SIG-M5 treated with dmso at 0.1 percent for 504 hours (cell line): ENCODE measurements around the gene ANK3.
"Not testable (repeated sequence)": the region's sequence is repeated elsewhere in the genome, so short reads cannot be mapped to it uniquely, and the experiment has no call there.

Experiments
- DNase-seq: peaks from one replicate; lab custom pipeline; 2025; ENCODE audit not compliant: unreplicated experiment; lab: John Stamatoyannopoulos, UW

Gene ANK3

DNA sequence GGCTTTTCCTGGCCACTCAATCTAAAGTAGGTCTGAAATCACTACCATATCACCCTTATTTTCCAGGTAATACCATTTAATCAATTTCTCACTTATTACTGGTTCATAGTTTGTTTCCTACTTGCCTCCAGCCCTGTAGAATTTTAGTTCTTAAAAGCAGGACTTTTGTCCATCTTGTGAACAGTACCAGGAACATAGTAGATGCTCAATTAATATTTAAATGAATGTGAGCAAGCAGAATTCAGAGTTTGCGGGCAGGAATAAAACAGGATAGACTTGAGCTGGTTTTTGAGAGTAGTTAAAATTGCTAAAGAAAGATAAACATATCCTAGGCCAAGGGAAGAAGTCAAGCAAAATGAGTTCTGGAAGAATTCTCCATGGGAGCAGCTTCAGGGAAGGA, 77.9 kb downstream of the ANK3 start:
- no peak for DNase-seq

DNA sequence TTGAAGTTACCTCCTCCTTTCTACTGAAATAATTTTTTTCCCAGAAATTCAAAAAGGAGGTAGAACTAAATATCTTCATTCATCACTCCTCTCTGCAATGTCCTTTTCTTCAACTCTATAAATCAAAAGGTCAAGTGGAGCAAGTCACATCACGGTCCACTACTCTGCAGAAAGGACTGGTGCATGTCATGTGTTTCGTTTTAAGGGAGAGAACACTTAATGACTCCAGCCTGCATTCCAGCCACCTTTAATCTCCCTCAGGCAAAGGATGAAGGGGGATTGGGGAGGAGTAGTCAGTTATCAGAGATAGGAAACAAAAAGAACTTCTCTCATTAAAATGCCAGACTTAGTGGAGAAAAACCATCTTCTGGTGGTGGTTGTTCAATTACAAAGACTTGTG, 78.9 kb downstream of the ANK3 start:
- DNase-seq: no peak

DNA sequence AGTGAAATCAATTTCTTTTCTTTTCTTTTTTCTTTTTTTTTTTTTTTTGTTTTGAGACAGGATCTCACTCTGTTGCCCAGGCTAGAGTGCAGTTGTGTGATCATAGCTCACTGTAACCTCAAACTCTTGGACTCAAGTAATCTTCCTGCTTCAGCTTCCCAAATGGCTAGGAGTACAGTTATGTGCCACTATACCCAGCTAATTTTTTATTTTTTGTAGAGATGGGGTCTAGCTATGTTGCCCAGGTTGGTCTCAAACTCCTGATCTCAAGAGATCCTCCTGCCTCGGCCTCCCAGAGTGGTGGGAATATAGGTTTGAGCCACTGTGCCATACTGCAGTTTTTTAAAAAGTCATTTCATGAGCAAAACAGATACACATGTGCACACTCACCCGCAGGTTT, 79.8 kb downstream of the ANK3 start:
- DNase-seq: no peak

DNA sequence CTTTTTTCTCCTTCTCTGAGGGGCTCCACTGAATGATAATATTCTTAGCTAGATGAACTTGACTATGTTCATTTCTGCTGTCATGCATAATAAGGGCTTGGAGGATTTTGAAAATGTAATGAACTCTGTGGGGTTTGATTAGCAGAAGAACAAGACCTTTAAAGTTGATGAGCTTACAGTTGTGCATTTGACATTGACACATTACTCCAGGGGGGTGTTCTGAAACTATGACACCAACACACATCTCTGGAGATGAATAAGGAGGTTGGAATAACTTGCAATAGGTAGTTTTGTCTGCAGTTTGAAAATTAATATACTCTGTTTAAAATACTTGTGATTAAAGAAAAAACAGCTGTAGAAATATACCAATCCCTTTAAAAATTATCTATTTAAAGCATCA, 80.3 kb downstream of the ANK3 start:
- DNase-seq: no peak

DNA sequence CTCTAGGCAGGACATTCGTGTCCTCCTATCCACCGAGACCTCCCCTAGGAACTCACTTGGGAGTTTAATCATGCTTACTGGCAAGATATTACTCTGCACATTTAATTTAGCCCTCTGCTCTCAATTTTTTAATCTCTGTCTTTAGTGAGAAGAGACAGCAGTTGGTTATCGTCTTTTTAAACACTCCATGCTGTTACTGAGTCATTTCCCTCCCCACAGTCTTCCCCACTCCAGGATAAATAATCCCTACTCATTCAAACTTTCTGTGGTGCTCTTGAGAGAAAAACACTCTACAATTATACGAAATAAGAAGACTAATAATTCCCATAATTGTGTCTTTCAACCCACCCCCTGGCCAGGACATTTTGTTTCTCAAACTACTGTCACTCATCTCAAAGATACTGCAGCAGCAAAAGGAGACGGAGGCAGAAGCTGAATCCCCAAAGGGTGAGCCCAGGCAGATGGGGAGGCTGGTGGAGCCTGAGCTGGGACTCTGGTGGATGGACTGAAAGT, 84.2 kb downstream of the ANK3 start:
- no peak for DNase-seq

DNA sequence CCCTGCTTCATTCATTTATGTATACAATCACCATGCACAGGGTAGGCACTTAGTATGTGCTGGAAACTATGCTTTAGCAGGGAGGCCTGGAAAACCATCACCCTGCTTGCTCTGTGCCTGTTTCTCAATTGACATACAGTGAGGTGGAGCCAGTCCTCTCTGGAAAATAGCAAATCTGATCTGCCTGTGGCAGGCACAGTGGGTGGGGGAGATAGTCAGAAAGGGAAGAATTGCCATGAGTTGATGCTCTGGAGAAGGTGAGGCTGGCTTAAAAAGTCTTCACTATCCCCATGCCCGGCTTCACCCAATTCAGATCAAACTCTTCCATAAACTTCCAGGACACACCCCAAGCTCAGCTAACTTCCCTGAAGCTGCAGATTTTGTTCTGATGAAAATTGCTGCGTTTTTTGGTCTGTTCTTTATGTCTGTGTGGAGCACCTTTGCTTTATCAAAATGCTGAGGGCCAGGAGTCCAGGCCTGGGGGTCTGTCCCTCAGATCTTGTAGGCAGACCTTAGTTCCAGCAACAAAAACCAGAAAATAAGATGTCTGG, 84.8 kb downstream of the ANK3 start:
- DNase-seq: no peak

DNA sequence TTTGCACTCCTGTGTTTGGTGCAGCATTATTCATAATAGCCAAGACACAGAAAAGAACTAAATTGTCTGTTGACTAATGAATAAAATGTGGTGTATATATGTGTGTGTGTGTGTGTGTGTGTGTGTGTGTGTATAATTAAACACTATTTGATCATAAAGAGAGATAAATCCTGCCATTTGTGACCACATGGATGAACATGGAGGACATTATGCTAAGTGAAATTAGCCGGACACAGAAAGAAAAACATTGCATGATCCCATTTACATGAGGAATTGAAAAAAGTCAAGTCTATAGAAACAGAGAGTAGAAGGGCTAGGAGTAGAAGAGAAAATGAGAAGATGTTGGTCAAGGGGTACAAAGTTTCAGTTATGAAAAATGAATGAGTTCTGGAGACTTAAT, 85.9 kb downstream of the ANK3 start:
- no peak for DNase-seq

DNA sequence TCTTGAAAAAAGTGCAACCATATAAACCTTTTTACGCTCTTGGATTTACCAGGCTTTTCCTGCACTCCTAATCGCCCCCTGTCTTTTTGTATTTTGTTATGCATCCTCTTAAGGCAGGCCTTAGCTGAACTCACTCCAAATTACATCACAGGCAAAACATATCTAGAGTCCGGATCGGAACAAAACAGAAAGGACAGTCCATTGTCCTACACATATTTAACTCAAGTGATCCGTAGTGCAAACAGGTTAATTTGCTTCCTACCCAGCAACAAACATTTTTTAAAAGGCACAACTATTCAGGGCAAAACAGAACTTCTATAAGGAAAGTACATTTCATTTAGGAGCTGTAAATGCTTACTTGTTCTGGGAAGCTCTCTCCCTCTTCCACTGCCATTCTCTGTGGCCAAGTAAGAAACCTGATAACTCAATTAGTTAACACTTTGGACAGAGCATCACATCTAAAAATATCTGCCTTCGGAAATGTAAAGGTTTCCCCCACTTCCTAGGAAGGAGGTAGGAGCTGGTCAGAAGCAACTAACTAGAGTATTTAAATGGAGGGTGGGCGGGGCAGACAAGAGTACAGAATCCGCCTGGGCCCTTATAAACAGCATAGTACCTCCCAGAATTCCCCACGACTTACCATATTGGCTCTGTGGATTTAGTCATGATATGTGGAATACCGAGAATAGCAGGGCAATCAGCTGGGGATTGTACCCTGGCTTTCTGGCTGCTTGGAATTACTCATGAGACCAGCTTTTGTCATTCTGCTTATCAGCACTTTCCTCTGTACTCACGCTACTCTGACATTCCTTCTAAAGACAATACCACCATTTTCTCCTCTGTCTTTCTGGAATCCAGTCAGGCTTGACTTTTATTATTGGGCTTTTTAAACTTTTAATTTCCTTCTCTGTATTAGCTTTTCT, 89.5 kb downstream of the ANK3 start:
- no peak for DNase-seq

DNA sequence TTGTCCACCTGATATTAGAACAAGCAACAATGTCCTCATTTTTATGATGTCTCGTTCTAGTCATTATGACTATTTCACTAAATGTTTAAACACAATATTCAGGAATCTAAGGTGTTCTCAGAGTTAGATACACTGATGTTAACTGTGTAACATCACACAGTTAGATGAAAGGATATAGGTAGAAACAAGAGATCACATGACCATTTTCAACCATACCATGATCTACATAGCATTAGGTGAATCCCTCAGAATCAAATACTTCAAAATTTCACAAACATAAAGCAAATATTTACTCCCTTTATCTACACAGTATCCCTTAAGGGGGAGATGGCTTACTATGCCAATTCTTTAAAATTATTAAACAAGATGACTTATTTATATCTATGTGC, 90.3 kb downstream of the ANK3 start:
- DNase-seq: no peak

DNA sequence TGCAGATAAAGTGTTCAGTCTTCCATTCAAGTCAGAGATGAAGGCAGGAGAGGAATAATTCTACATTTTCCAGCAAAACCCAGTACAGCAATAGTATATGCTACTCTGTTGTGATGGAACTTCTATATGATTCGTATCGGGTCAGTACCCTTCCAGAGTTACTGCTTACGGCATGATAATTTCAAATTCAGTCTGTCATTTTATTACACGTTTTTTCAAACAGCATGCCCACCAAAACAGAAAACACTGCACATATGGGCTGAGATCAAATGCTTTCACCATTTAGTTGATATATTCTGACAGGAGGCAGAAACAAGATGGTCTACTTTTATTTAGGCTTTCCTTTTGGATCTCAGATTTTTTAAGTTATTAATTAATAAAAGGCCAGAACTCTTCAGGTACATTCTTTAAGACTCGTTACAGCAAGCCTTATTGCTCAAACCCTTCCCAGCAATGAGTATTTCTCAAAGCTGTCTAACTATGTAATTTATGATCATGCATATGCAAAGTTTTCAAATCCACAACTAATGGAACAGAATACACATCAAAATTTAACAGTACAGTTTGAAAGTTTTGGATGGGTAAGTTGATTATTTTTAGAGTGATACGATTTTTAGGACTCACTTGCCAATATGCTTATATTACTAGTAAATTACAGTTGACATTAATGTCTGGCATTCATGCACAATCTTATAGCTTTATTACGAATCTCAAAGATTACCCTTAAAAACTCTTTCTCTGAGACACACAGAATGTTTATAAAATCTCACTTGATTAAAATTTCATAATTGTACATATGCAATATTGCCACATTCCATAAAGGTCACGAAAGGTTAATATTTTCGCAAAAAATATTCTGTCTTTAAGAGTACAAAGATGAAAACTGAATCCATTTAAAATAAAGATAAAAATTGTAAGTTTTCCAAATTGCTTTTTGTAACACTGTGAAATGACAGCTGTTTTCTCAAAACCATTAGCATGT, 91.0 kb downstream of the ANK3 start:
- DNase-seq: no peak

DNA sequence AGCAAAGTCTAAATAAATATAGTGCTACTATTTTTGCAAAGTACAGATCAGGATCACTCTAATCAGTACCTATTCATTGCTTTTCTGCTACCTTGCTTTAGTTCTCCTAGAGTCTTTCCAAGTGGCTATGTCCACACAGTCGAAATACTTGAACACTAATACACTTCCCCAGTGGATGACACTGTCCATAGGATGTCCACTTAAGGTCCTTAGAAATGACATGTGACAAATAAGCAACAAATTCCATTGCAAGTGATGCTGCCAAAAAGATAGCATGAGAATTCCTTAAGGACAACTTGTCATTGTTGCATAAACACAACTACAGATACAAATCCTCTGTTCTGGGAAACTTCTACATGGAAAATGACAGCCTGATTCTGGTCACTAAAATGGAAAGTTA, 93.6 kb downstream of the ANK3 start:
- no peak for DNase-seq

DNA sequence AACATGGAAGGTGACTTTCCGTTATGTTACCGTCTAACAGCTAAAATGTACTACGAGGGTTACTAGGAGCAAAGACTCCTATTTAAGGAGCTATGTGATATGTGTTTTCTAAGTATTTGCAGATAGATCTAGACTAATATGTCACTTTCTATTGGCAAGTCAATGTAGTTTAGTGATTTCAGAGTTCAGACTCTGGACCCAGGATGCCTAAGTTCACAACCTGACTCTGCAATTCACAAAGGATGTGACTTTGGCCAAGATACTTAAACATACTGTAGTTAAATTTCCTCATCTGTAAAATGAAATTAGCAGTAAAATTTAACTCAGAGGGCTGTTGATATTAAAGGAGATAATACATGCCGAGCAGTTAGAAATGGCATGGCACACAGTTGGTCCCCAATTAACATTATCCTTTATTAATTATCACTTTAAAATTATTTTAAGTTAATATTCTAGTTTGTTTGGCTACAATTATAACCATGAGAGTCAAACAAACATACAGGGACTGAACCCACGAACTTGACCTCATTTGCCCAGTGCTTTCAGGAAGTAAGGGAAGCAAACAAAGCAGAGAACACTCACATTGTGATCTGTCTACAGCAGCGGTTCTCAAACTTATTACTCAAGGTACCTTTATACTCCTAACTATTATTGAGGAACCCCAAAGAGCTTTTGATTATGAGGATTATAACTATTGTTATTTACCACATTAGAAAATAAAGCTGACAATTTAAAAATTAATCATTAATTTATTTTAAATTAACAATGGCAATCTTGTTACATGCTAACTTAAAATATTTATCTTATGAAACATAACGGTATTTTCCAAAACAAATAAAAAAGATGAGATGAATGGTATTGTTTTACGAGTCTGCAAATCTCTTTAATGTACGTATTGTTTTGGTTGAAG, 94.4 kb downstream of the ANK3 start:
- no peak for DNase-seq

DNA sequence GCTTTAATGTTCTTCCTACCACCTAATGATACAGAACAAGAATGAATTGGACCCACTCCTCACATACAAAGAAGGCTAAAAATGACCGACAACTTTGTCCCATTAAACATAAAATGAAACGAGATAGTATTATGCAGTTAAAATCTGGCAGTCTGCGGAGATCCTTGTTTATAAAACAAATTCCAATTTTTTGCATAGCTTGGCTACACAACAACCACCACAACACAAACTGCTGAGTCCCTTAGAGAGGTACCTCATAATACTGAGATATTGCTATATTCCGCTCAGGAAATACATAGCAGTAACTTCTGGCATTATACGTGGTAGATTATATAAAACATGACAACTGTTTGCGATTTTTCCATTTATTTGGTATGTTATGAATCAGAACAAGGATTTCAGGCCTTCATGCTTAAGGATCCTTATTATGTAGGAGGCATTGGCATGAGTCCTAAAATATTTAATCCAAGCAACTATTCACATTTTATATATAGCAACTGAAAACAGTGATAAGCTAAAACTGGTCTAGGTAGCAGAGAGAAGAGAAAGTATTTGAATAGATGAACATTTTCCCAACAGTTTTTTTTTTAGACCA, 96.0 kb downstream of the ANK3 start:
- no peak for DNase-seq

DNA sequence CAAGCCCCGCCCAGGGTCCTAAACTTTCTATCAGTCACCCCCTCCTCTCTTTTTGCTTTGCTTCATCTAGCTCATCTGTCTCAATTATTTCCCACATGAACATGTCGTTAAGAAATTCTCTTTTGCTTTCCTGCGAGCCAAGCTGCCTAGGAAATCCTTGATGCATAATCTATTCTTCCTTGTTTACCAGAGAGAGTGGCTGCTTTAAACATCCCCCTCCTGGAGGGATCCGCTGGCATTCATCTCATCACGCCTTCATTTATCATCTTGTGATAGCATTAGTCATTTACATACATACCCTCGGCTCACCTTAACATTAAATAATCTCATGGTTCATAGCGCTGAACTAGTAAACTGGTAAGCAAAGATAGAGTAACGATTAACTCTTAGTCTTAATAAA, 96.7 kb downstream of the ANK3 start:
- no peak for DNase-seq

DNA sequence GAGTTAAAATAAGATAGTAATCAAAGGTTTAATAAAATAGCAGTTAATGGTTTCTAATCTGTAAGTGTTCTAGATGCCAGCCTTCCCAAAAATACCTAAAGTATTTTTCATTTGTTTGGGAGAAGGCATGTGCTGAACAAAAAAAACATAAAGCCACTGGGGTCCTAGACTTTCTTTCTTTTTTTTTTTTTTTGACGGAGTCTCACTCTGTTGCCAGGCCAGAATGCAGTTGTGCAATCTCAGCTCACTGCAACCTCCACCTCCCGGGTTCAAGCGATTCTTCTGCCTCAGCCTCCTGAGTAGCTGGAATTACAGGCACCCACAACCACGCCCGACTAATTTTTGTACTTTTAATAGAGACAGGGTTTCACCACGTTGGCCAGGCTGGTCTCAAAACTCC, 97.1 kb downstream of the ANK3 start:
- DNase-seq: not testable (repeated sequence)

DNA sequence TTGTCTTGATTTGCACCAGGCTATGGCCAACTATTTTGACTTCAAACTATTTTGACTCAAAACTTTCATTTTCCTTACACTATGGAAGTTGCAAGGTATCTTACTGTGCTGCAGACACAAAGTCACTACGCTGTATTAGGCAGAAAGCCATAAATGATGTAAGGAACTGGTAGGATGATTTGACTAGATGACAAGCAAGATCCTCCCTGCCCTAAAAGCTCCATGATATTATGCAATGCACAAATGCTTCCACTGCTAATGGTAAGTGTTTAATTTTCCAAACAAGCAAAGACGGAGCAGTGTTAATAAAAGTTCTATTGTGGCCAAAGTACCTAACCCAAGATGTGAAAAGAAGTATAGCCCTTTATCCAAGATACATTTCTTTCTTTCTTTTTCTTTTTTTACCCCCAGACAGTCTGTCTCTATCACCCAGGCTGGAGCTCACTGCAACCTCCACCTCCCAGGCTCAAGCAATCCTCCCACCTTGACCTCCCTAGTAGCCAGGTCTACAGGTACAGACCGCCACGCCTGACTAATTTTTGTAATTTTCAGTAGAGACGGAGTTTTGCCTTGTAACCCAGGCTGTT, 98.2 kb downstream of the ANK3 start:
- DNase-seq: no peak

DNA sequence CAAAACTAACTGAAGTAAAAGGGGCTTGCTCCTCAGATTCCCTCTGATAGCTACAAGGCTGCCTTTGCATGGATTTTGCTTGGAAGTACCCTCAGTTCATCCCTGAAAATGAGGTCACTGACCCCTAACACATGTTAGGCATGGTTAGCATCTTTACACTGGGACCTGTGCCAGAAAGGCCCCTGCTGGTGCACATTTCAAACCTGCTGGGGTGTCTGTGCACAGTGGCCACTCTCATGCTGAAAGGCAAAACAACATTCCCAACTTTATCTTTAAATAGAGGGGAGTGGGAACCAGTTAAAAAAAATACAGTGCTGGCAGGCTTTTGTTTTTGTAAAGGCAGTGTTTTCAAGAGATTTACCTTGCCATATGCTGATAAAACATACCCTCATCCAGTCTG, 99.1 kb downstream of the ANK3 start:
- no peak for DNase-seq

DNA sequence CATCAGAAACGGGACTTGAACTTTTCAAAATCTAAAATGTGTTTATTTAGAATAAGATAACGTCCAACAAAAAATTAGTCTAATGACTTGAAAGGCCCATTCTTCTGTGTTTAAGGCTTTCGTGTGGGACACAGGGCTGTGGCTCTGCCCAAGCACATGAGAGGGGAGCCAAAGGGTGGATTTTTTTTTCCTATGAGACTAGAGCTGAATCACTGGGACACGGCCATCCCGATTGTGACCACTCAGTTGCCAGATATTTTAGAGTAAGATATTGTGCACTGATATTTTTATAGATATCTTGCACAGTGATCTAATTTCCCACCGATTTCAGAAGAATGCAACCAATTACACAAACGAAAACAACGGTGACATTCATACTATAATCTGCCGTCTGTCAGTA, 99.9 kb downstream of the ANK3 start:
- DNase-seq: no peak

DNA sequence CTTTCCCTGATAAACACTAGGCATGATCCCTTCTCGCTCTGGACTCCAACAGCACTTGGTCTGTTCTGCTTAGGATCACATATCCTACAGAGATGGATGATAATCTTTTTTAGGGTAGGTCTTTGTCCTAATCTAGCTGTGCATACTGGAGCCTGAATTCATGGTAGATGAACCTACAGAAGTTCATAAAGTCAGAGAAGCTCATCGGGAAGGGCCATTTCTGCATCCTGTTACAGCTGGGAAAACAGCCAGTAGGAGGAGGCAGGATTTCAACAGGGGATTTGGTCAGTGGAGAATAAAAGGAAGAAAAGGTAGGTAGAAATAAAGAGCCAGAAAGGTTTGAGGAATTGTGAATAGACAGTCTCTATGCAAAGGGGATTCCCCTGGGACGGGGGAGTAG, 101.4 kb downstream of the ANK3 start:
- DNase-seq: no peak

DNA sequence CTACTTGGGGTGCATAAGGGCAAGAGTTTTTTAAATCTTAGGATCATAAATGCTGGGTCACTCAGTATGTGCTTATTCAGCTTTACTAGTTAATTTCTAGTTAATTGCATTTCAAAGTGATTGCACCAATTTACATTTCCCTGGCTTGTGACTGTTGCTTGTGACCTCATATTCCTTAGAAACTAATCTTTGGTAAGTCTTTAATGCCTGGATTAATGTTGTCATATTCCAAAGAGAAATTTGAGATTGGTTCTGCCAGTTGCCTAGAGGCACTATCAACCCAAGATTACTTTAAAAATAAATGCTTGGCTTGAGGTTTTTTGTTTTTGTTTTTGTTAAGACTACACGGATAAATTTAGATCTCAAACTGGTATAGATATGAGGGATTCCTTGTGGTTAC, 103.1 kb downstream of the ANK3 start:
- no peak for DNase-seq
